ENCODE measurements around the gene SPRY4. TPM values are rescaled to one million over a fixed set of nuclear protein-coding genes. Genes with fewer than 3 reads are reported as not detected.
"Not testable (repeated sequence)": the region's sequence is repeated elsewhere in the genome, so short reads cannot be mapped to it uniquely, and the experiment has no call there.

The SPRY4 gene
- polyA plus RNA-seq, 3 donors: 28.4 to 33.8 (median 31.1) TPM

GRCh38 chr5:142339781-142340180 is 15.0 kb upstream of the SPRY4 start:
- no peak for DNase-seq (ENCODE audit: low read depth in 3 of 3, low spot score in 2 of 3)

- no peak for DNase-seq (ENCODE audit: low read depth in 3 of 3, low spot score in 2 of 3)
These were observed 9.7 kb upstream of the SPRY4 start for GRCh38 chr5:142334538-142334937.

GRCh38 chr5:142333749-142334148 is 8.9 kb upstream of the SPRY4 start:
- DNase-seq (ENCODE audit: low read depth in 3 of 3, low spot score in 2 of 3): not testable (repeated sequence)

GRCh38 chr5:142330444-142330843 is 5.6 kb upstream of the SPRY4 start:
- DNase-seq (ENCODE audit: low read depth in 3 of 3, low spot score in 2 of 3): no peak

GRCh38 chr5:142330026-142330425 is 5.2 kb upstream of the SPRY4 start:
- DNase-seq (ENCODE audit: low read depth in 3 of 3, low spot score in 2 of 3): no peak

GRCh38 chr5:142327111-142327842 is 2.5 kb upstream of the SPRY4 start:
- no peak for DNase-seq (ENCODE audit: low read depth in 3 of 3, low spot score in 2 of 3)

- no peak for DNase-seq (ENCODE audit: low read depth in 3 of 3, low spot score in 2 of 3)
These were observed 1.7 kb upstream of the SPRY4 start for GRCh38 chr5:142326480-142326938.

- no peak for DNase-seq (ENCODE audit: low read depth in 3 of 3, low spot score in 2 of 3)
These were observed 1.1 kb upstream of the SPRY4 start for GRCh38 chr5:142325725-142326479.

GRCh38 chr5:142324136-142324870 is 518 bp downstream of the SPRY4 start:
- no peak for DNase-seq (ENCODE audit: low read depth in 3 of 3, low spot score in 2 of 3)

- DNase-seq (ENCODE audit: low read depth in 3 of 3, low spot score in 2 of 3): no peak
These were observed 1.2 kb downstream of the SPRY4 start for GRCh38 chr5:142323480-142324135.

GRCh38 chr5:142322747-142323479 is 1.9 kb downstream of the SPRY4 start:
- DNase-seq (ENCODE audit: low read depth in 3 of 3, low spot score in 2 of 3): no peak

- DNase-seq (ENCODE audit: low read depth in 3 of 3, low spot score in 2 of 3): no peak
These were observed 2.4 kb downstream of the SPRY4 start for GRCh38 chr5:142322403-142322746.

GRCh38 chr5:142320851-142321560 is 3.8 kb downstream of the SPRY4 start:
- no peak for DNase-seq (ENCODE audit: low read depth in 3 of 3, low spot score in 2 of 3)

- DNase-seq (ENCODE audit: low read depth in 3 of 3, low spot score in 2 of 3): no peak
These were observed 4.4 kb downstream of the SPRY4 start for GRCh38 chr5:142320430-142320738.

- no peak for DNase-seq (ENCODE audit: low read depth in 3 of 3, low spot score in 2 of 3)
These were observed 5.0 kb downstream of the SPRY4 start for GRCh38 chr5:142319560-142320429.

- DNase-seq (ENCODE audit: low read depth in 3 of 3, low spot score in 2 of 3): no peak
These were observed 5.7 kb downstream of the SPRY4 start for GRCh38 chr5:142319105-142319504.

GRCh38 chr5:142317753-142318152 is 7.1 kb downstream of the SPRY4 start:
- no peak for DNase-seq (ENCODE audit: low read depth in 3 of 3, low spot score in 2 of 3)

GRCh38 chr5:142317173-142317572 is 7.6 kb downstream of the SPRY4 start:
- DNase-seq (ENCODE audit: low read depth in 3 of 3, low spot score in 2 of 3): no peak

GRCh38 chr5:142316681-142317080 is 8.1 kb downstream of the SPRY4 start:
- no peak for DNase-seq (ENCODE audit: low read depth in 3 of 3, low spot score in 2 of 3)

All from right renal cortex interstitium (tissue), 3 donors.